Ascending aorta (tissue), 2 donors: ENCODE measurements around the gene PCLO. TPM values are rescaled to one million over a fixed set of nuclear protein-coding genes. Genes with fewer than 3 reads are reported as not detected.

Experiments used
- DNase-seq, 2 donors: peaks; one replicate each; pipeline ENCODE4 v3.0.0-alpha.2; 2019; ENCODE audit warnings: low spot score in 2 of 2
- H3K27ac ChIP-seq, 2 donors: fragments of 200-600 bp; sonication (generic); one replicate each; pipeline ENCODE4 v1.5.1; 2016 to 2017; ENCODE audit warnings: mild to moderate bottlenecking in 1 of 2
- H3K27me3 ChIP-seq: fragments of 200-600 bp; sonication (generic); one replicate; pipeline ENCODE4 v1.5.1; 2017
- H3K36me3 ChIP-seq, 2 donors: fragments of 200-600 bp; sonication (generic); one replicate each; pipeline ENCODE4 v1.5.1; 2016
- H3K4me1 ChIP-seq, 2 donors: fragments of 200-600 bp; sonication (generic); one replicate each; pipeline ENCODE4 v1.5.1; 2016 to 2017; ENCODE audit warnings: mild to moderate bottlenecking in 1 of 2
- H3K4me3 ChIP-seq, 2 donors: fragments of 200-600 bp; sonication (generic); one replicate each; pipeline ENCODE4 v1.5.1; 2016 to 2017; ENCODE audit warnings: mild to moderate bottlenecking in 1 of 2
- H3K9me3 ChIP-seq, 2 donors: fragments of 200-600 bp; sonication (generic); one replicate each; pipeline ENCODE4 v1.5.1; 2016
- CTCF ChIP-seq, 3 experiments: fragments of 200-600 bp in 2 of 3; fragments of 450-650 bp in 1 of 3; sonication (generic) in 2 of 3; IDR thresholded peaks; one replicate each; pipeline ENCODE4 v1.5.1; 2016 to 2019; ENCODE audit warnings: antibody characterized with exemption in 3 of 3, mild to moderate bottlenecking in 1 of 3, moderate library complexity in 1 of 3
- intact Hi-C: fragments of 100-400 bp; cut with DNase I; formaldehyde crosslinking; loops from one replicate; pipeline ENCODE4 v1.15.1; 2023
- total RNA-seq: library from RNA; depleted of rRNA; stranded (reverse); fragments of >200 nt; gene quantifications from one replicate; pipeline ENCODE4 v1.1.0, GENCODE V29; 2016

Gene PCLO
- total RNA-seq, 1 donor from 2014 or later, result 0.11 TPM

GRCh38 chr7:82755705-82756551 lies 406.8 kb downstream of the PCLO start:
- no peak for DNase-seq
- intact Hi-C loops, result no loop called here
- H3K27me3 ChIP-seq, result no peaks in the 10 kb centered on the region
- H3K9me3 ChIP-seq, result no peaks in the 10 kb centered on the region
- no peaks in the 10 kb centered on the region for H3K4me1 ChIP-seq
- H3K4me3 ChIP-seq, result no peak overlapping the region
- no peak overlapping the region for H3K27ac ChIP-seq
- no peaks in the 10 kb centered on the region for H3K36me3 ChIP-seq
- no peak for TF ChIP-seq CTCF (IDR thresholded peaks at IDR 0.05)

DNA sequence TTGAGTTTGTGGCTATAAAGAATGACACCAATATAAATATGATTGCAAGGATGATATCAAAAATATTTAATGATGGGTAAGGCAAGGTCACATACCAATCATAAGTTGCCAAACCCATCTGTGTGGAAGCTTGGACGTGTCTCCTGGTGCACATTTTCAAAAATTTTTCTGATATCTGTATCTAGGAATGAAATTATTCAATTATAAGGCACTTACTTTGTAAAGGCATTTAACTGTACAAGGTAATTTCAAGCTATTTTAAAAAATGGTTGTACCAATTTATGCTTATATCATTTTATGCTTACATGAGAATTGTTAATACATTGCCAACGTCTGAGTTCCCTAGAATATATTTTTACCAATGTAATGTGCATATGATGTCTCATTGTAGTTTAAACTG lies 412.7 kb downstream of the PCLO start:
- intact Hi-C loops, result no loop called here
- H3K9me3 ChIP-seq, result no peaks in the 10 kb centered on the region
- no peak overlapping the region for H3K4me3 ChIP-seq
- no peaks in the 10 kb centered on the region for H3K27me3 ChIP-seq
- no peaks in the 10 kb centered on the region for H3K36me3 ChIP-seq
- H3K27ac ChIP-seq, result no peak overlapping the region
- no peak for TF ChIP-seq CTCF (IDR thresholded peaks at IDR 0.05)
- H3K4me1 ChIP-seq, result no peaks in the 10 kb centered on the region
- DNase-seq, result no peak

DNA sequence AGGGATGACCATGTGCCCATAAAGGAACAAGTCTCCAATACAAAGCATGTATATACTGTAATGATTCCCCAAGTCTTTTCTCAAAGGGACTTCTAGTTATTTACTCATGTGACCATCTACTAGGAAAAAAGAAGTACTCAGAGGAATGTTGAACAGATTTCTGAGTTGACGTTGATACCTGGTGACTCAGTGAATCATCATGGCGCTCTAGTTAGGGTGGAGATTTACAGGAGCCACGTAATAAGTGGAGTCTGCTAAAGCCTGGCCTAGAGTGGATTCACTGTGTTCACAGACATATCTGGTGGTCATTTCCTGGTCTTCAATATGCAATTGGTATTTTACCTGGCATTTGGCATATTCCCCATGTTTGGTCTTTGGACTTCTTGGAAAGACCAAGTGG lies 416.9 kb downstream of the PCLO start:
- H3K9me3 ChIP-seq, result no peaks in the 10 kb centered on the region

DNA sequence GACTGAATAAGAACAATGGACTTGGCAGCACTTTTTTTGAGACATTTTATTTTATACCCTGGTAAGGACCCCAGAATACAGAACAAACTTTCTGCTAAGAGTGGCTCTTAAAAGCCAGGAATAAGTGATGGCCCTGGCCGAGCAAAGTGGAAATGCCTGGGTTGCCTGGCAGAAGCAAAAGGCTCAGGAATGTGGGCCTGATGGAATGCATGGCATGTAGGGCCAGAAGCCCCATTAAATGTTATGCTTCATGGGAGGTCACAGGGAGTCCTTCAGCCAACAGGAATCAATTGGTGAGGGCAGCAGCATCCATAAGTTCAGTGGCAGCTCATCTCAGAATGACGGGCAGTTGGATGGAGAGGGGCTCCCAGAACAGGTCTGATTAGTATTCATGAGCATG lies 417.6 kb downstream of the PCLO start:
- Histone ChIP-seq H3K4me1 (no peaks in the 10 kb centered on the region), H3K27ac (no peak overlapping the region), H3K9me3 (no peaks in the 10 kb centered on the region), H3K4me3 (no peak overlapping the region), H3K36me3 (no peaks in the 10 kb centered on the region), H3K27me3 (no peaks in the 10 kb centered on the region)
- TF ChIP-seq CTCF (IDR thresholded peaks at IDR 0.05), result no peak
- no peak for DNase-seq
- intact Hi-C loops, result no loop called here

More for the DNA sequence above, 416.9 kb downstream of the PCLO start:
- Histone ChIP-seq H3K4me1 (no peaks in the 10 kb centered on the region), H3K4me3 (no peak overlapping the region), H3K27ac (no peak overlapping the region), H3K36me3 (no peaks in the 10 kb centered on the region), H3K27me3 (no peaks in the 10 kb centered on the region)
- TF ChIP-seq CTCF (IDR thresholded peaks at IDR 0.05), result no peak
- intact Hi-C loops, result no loop called here
- no peak for DNase-seq

DNA sequence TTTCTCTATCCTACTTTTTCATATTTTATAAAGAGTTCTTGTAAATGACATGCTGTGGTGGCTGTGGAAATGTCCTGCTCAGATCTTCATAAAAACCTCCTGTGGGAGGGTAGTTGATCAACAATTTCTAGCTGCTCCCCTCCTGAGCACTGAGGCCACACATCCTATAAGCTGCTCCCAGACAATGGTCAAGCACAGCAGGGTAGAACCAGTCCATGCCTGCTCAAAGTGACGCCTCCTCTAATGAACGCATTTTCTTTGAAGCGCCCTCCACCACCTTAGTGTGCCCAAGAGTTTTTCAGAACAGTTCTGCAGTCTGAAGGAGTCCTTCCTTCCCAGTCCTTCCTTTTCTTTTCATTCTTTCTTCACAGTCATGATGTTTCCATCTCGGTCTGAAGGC lies 420.5 kb downstream of the PCLO start:
- no peak for TF ChIP-seq CTCF (IDR thresholded peaks at IDR 0.05)
- no peaks in the 10 kb centered on the region for H3K36me3 ChIP-seq
- no peaks in the 10 kb centered on the region for H3K27me3 ChIP-seq
- no peaks in the 10 kb centered on the region for H3K4me1 ChIP-seq
- intact Hi-C loops, result no loop called here
- no peak overlapping the region for H3K27ac ChIP-seq
- no peak for DNase-seq
- no peaks in the 10 kb centered on the region for H3K9me3 ChIP-seq
- H3K4me3 ChIP-seq, result no peak overlapping the region
